OCI-LY7 (cell line): ENCODE results near the gene ZNF337.

Experiments used
- CTCF ChIP-seq: fragments of 200-600 bp; sonication (generic); conservative IDR thresholded peaks from 2 replicates; pipeline ENCODE4 v1.5.1; 2014; ENCODE audit warnings: mild to moderate bottlenecking, antibody characterized with exemption, low read length, moderate library complexity, mixed read lengths
- EZH2phosphoT487 ChIP-seq: fragments of 200-600 bp; sonication (generic); IDR thresholded peaks from 2 replicates; pipeline ENCODE4 v1.6.1; 2018; ENCODE audit warnings: low read depth, borderline replicate concordance, mild to moderate bottlenecking, mixed run types, antibody characterized with exemption, low read length, moderate library complexity, mixed read lengths

GRCh38 chr20:25726357-25726756 lies 29.7 kb upstream of the ZNF337 start:
- no peak for TF ChIP-seq EZH2phosphoT487
- no peak for TF ChIP-seq CTCF
